Measurements from ENCODE around the gene GPLD1.

The GPLD1 gene

GRCh38 chr6:24412294-24412693 is 77.1 kb downstream of the GPLD1 start:
- Histone ChIP-seq H3K36me3 (ENCODE audit: control insufficient read depth, insufficient read depth, low read length) (no peaks in the 10 kb centered on the region), H3K27ac (no peak overlapping the region), H3K27me3 (ENCODE audit: control insufficient read depth, insufficient read depth, low read length) (no peaks in the 10 kb centered on the region), H3K4me2 (ENCODE audit: low read length) (no peak overlapping the region), H3K4me1 (no peaks in the 10 kb centered on the region), H3K4me3 (ENCODE audit: low read depth, low read length) (no peak overlapping the region), H2AFZ (no peak overlapping the region), H3K9me3 (ENCODE audit: control insufficient read depth, low read length) (no peaks in the 10 kb centered on the region), H3K79me2 (no peaks in the 10 kb centered on the region), H3K9ac (no peak overlapping the region)
- no peak for TF ChIP-seq CTCF (IDR thresholded peaks at IDR 0.05)

- Histone ChIP-seq H3K36me3 (ENCODE audit: control insufficient read depth, insufficient read depth, low read length) (no peaks in the 10 kb centered on the region), H3K27ac (no peak overlapping the region), H2AFZ (no peak overlapping the region), H3K9ac (no peak overlapping the region), H3K9me3 (ENCODE audit: control insufficient read depth, low read length) (no peaks in the 10 kb centered on the region), H3K4me2 (ENCODE audit: low read length) (no peak overlapping the region), H3K4me3 (ENCODE audit: low read depth, low read length) (no peak overlapping the region), H3K79me2 (no peaks in the 10 kb centered on the region), H3K4me1 (no peaks in the 10 kb centered on the region), H3K27me3 (ENCODE audit: control insufficient read depth, insufficient read depth, low read length) (no peaks in the 10 kb centered on the region)
- TF ChIP-seq CTCF (IDR thresholded peaks at IDR 0.05), result no peak
Measured at GRCh38 chr6:24410622-24411021, 78.8 kb downstream of the GPLD1 start.

- no peak overlapping the region for H3K4me2 ChIP-seq (ENCODE audit: low read length)
- no peaks in the 10 kb centered on the region for H3K27me3 ChIP-seq (ENCODE audit: control insufficient read depth, insufficient read depth, low read length)
- no peaks in the 10 kb centered on the region for H3K9me3 ChIP-seq (ENCODE audit: control insufficient read depth, low read length)
- no peak overlapping the region for H2AFZ ChIP-seq
- peaks cover 6% of the 10 kb centered on the region for H3K4me1 ChIP-seq
- no peak overlapping the region for H3K9ac ChIP-seq
- no peak overlapping the region for H3K27ac ChIP-seq
- H3K4me3 ChIP-seq (ENCODE audit: low read depth, low read length), result no peak overlapping the region
- H3K36me3 ChIP-seq (ENCODE audit: control insufficient read depth, insufficient read depth, low read length), result no peaks in the 10 kb centered on the region
- TF ChIP-seq CTCF (IDR thresholded peaks at IDR 0.05), result no peak
- peaks cover 8% of the 10 kb centered on the region for H3K79me2 ChIP-seq
Measured at GRCh38 chr6:24408719-24409410, 80.5 kb downstream of the GPLD1 start.

- H3K27ac ChIP-seq, result no peak overlapping the region
- no peaks in the 10 kb centered on the region for H3K36me3 ChIP-seq (ENCODE audit: control insufficient read depth, insufficient read depth, low read length)
Measured at GRCh38 chr6:24405262-24405661, 84.1 kb downstream of the GPLD1 start.

More at GRCh38 chr6:24405262-24405661, 84.1 kb downstream of the GPLD1 start:
- Histone ChIP-seq H3K79me2 (peaks cover 24% of the 10 kb centered on the region), H3K4me1 (peaks cover 9% of the 10 kb centered on the region), H3K9ac (no peak overlapping the region), H3K9me3 (ENCODE audit: control insufficient read depth, low read length) (no peaks in the 10 kb centered on the region), H3K4me2 (ENCODE audit: low read length) (no peak overlapping the region), H3K4me3 (ENCODE audit: low read depth, low read length) (no peak overlapping the region), H2AFZ (no peak overlapping the region), H3K27me3 (ENCODE audit: control insufficient read depth, insufficient read depth, low read length) (no peaks in the 10 kb centered on the region)
- TF ChIP-seq CTCF (IDR thresholded peaks at IDR 0.05), result no peak

All from parathyroid adenoma (tissue), 2 donors.